GM18520 (cell line): Measurements from ENCODE around the gene MRPL51.

Experiments used
- ATAC-seq: cut with Tn5 transposase; IDR thresholded peaks from one replicate; pipeline ENCODE4 v1.9.1; 2021; ENCODE audit not compliant: unreplicated experiment

Gene MRPL51

GRCh38 chr12:6462234-6462995, 30.6 kb downstream of the MRPL51 start:
- no peak for ATAC-seq

DNA sequence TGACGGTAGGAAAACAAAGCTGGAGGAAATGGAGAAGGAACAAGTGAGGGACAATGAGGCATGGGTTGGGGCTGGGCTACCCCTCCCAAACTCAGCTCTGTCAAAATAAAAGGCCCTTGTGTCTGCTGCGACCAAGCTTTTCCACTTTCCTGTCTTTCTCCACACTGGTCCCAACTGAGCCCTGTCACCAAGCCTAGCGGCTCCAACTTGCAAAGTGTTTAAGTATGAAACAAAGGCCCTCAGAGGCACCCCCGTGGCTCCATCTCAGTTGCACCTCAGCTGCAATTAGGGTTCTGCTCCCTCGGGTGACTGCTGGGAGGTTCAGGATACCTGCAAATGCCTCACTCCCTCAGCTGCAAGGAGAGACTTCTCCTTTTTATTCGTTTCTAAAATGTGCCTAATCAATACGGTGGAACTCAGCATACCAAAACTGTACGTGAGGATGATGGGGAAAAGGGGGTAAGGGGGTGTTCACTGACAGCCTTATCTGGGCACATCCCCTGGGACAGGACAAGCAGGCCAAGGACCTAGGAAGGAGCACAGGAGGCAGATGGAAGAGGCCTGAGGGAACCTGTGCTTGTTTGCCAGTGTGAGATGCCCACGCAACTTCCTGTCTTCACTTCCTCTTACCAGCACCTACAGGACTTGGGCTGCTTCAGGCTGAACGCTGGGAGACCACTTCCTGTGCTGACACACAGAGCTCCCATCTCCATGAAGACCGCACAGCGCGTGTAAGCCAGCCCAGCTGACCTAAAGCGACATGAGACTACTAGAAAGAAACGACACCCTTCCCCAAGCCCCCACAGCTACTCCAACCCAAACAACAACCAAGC, 31.4 kb downstream of the MRPL51 start:
- ATAC-seq: peak; percentile 63

DNA sequence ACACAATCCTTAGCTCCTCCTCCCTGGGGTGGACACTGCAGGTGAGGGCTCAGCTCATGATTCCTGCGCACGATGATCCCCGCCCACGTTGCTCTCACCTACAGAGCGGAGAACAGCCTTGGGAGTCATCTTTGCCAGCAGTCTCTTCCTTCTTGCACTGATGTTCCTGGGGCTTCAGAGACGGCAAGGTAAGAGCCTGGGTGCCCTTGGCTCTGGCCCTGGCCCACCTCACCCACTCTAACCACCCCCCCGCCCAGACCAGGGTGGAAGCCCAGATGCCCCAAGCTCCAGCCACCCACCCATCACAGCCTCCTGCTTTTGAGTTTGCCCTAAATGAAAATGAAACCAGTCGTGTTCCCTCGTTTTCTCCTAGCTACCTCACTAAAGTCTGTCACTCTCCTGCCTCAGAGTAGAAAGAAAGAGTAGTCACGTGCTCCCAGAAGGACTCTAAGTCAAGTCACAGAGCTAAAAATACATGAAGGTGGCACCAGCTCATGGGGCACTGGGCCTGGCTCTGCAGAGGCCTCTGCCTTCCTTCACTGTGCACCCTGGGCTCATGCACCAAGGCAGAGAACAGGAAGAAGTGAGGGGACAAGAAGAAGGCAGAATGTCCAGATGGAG, 32.2 kb downstream of the MRPL51 start:
- no peak for ATAC-seq

DNA sequence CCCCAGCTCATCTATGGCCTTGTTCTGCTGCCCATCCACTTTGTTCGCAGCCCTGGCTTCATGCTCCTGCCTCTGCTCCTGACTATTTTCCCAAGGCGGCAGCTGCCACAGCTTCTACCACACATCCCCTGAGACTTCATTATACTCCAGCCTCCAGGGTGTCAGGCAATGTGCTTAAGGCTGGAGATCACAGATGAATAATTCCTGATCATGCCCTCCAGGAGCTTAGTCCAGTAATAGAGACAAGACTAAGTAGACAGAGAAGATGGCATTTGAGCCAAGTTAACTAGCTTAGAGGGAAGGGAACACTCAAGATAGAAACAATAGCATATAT, 34.1 kb downstream of the MRPL51 start:
- no peak for ATAC-seq

DNA sequence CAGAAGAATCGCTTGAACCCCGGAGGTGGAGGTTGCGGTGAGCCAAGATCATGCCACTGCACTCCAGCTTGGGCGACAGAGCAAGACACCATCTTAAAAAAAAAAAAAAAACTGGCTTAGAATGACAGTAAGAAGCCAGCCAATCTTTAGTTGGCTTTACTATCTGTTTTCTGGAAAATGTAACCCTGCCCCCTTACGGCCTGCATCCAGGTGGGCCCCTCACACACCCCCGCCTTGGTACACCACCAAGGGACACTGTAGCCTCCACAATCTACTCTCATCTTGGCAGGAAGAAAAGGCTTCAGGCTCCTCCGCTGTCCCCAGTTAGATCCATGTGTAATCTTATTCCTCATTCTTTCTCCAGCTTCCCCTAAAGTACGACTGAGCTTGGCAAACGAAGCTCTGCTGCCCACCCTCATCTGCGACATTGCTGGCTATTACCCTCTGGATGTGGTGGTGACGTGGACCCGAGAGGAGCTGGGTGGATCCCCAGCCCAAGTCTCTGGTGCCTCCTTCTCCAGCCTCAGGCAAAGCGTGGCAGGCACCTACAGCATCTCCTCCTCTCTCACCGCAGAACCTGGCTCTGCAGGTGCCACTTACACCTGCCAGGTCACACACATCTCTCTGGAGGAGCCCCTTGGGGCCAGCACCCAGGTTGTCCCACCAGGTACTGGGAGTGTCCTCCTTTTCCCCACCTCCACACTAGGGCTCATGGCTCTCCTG, 34.6 kb downstream of the MRPL51 start:
- ATAC-seq: no peak

DNA sequence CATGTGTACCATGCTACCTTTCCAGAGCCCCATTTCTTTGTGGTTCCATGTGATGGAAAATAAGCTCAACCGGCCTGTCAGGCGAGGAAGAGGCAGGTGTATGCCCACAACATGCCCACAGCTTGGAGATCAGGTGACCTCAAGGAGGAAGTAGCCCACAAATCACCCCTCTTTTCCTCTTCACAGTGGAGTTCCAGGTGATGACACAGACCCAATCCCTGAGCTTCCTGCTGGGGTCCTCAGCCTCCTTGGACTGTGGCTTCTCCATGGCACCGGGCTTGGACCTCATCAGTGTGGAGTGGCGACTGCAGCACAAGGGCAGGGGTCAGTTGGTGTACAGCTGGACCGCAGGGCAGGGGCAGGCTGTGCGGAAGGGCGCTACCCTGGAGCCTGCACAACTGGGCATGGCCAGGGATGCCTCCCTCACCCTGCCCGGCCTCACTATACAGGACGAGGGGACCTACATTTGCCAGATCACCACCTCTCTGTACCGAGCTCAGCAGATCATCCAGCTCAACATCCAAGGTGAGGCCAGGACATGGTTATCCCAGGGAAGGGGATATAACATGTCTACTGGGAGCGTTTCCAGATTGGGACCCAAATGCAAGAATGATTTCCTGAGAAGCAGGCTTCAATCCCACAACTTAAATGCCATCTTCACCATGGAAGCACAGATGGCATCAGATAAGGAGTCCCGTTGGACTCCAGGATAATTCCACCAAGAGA, 35.7 kb downstream of the MRPL51 start:
- ATAC-seq: no peak

DNA sequence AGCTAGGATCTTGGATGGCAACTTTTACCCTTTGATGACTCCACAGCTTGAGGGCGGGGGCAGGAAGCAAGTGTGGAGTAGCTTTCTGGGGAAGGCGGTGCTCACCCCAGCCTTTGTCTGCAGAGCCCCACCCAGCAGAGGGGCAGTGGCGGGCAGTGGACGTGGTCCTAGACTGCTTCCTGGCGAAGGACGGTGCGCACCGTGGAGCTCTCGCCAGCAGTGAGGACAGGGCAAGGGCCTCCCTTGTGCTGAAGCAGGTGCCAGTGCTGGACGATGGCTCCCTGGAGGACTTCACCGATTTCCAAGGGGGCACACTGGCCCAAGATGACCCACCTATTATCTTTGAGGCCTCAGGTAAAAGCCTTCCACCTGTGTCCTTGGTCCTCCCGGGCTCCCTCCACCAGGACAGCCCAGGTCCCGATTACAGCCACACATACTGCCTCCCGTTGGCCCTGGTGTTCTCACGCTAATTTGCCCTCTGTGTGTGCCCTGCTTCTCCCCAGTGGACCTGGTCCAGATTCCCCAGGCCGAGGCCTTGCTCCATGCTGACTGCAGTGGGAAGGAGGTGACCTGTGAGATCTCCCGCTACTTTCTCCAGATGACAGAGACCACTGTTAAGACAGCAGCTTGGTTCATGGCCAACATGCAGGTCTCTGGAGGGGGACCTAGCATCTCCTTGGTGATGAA, 40.0 kb downstream of the MRPL51 start:
- ATAC-seq: no peak

GRCh38 chr12:6452245-6452943, 40.7 kb downstream of the MRPL51 start:
- no peak for ATAC-seq

- ATAC-seq: peak; percentile 34
Observed at GRCh38 chr12:6451348-6452244, 41.5 kb downstream of the MRPL51 start, which contains the start of gene TAPBPL. Gene TAPBPL (plus strand): TSS chr12:6452042. CDS start chr12:6452249, 207 bp downstream.

DNA sequence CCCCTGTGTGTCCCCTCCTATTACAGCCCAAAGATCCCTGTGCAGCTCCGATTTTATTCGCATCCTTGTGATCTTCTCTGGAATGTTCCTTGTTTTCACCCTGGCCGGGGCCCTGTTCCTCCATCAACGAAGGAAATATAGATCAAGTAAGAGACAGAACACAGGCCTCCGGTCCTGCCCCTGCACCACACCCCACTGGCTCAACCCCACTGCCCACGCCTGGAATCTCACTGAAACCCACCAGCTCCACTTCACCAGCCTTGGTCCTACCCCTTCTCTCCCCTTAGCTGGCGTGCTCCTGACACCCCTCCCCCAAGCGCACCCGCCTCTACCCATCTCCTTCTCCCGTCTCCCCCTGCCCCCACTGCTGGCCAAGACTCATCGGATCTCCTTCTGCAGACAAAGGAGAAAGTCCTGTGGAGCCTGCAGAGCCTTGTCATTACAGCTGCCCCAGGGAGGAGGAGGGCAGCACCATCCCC, 42.2 kb downstream of the MRPL51 start:
- peak; percentile 2 for ATAC-seq

DNA sequence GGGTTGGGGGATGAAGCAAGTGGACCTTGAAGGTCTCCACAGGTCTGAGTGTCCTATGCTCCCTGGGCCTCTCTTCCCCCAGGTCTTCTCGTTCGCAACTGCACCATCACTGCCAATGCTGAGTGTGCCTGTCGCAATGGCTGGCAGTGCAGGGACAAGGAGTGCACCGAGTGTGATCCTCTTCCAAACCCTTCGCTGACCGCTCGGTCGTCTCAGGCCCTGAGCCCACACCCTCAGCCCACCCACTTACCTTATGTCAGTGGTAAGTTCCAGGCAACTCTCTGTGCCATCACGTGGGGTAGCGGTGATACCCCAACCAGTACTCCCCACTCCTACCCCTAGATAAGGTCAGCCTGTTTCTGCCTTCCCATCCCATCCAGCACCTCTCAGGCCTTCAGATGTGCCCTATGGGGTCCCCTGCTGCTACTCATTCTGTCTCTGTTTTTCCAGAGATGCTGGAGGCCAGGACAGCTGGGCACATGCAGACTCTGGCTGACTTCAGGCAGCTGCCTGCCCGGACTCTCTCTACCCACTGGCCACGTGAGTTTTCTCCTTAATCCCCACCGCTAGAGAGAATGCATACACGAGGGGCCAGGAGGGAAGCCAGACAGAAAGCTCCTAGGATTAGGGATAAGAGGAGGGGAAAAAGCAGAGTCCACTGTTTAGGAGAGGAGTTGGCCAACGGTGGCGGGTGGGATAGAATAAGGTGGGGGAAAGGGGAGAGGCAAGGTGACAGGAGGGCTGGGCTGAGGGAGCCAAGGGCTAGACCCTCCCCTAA, 42.8 kb downstream of the MRPL51 start:
- ATAC-seq: no peak

DNA sequence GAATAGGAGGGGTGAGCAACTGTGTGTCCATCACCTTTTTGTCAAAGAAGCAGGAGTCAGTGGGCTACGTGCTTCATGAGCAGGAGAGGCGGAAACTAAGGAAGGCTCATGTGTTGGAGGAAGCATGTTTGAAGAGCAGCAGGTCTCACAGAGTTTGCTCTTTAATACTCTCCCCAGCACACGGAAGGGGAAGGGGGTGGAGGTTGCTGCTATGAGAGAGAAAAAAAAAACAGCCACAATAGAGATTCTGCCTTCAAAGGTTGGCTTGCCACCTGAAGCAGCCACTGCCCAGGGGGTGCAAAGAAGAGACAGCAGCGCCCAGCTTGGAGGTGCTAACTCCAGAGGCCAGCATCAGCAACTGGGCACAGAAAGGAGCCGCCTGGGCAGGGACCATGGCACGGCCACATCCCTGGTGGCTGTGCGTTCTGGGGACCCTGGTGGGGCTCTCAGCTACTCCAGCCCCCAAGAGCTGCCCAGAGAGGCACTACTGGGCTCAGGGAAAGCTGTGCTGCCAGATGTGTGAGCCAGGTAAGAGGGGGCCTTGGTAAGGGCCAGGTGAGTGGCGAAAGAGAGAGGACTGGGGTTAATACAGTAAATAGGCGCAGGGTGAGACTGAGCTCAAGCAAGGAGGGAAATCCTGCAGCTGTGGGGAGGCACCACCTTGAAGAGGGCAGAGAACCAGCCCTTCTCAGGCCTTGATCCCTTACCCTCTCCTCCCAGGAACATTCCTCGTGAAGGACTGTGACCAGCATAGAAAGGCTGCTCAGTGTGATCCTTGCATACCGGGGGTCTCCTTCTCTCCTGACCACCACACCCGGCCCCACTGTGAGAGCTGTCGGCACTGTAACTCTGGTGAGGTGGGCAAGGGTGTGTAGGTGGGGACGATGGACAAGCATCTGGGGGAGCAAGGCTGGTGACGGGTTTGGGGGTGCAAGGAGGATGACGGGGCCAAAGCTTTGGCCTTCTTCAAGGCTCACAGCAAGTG, 48.1 kb downstream of the MRPL51 start, which contains the start of gene CD27:
CD27 (plus strand) TSS at position 252 of the 985 bp plus-strand sequence; CDS start at position 393, 141 bp downstream.
- no peak for ATAC-seq

DNA sequence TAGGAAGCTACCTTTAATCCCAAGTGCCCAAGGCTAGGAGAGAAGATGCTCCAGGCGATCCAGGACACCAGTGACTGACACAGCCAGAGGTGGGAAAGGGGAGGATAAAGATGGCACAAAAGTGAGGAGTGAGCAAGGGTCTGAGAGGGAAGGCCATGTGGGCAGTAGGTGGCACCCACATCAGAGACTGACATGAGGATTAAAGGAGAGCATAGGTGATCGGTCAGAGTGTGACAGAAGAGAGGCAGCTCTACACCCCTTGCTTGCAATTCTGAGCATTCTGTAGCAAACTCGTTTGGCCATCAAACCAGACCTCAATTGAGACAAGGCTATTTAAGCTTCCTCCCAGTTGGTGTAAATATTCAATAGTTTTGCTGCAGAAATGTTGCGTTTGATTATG, 49.0 kb downstream of the MRPL51 start:
- no peak for ATAC-seq

DNA sequence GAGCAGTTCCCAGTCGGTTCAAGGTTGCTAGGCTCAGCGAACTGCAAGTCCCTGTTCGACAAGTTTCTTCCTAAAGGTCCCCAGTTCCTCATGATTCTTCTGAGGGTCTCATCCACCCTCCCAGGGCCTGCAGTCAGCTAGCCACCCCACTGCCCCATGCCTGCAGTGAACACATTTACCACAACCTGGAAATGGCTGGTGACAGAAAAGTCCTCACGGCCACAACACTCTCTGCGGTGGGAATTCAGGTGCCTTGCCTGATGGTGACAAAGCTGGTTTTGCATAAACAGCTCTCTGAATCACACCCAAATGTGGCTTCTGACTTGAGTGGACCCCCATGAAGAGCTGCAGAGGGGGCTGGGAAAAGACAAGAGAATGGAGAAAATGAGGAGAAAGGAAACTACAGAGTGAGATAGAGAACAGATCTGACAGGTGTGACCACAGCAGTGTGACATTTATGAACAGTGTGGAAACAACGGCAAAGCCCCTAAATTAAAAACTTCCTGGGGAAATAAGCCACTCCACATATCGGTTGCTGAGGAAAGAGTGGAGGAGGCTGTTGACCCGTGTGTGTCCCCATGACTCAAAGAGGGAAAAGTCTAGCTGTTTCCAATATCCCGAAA, 49.6 kb downstream of the MRPL51 start:
- no peak for ATAC-seq

- ATAC-seq: no peak
Observed at GRCh38 chr12:6442836-6443235, 50.2 kb downstream of the MRPL51 start.
